IMR-90 (cell line): ENCODE results near the gene SSNA1.

Experiments used
- CEBPB ChIP-seq: IDR thresholded peaks from 2 replicates; pipeline ENCODE4 v1.6.1; 2012; ENCODE audit warnings: low read depth, low read length, improper control_type of control experiment
- FOS ChIP-seq: fragments of 150-350 bp; IDR thresholded peaks from 2 replicates; pipeline ENCODE4 v1.6.1; 2016; ENCODE audit warnings: low read depth, low read length
- MAZ ChIP-seq: IDR thresholded peaks from 2 replicates; pipeline ENCODE4 v1.6.1; 2012; ENCODE audit warnings: low read depth, mild to moderate bottlenecking, low read length, improper control_type of control experiment, moderate library complexity, borderline replicate concordance
- NFE2L2 ChIP-seq: fragments of 150-350 bp; IDR thresholded peaks from 2 replicates; pipeline ENCODE4 v1.6.1; 2016; ENCODE audit warnings: low read depth, mild to moderate bottlenecking, low read length
- POLR2A ChIP-seq: IDR thresholded peaks from 2 replicates; pipeline ENCODE4 v1.6.1; 2012; ENCODE audit warnings: mild to moderate bottlenecking, low read depth, low read length
- TF ChIP-seq, protein P1 (sequence below): conservative IDR thresholded peaks from 2 replicates; pipeline ENCODE4 v1.5.1; 2012; ENCODE audit warnings: mild to moderate bottlenecking, low read depth, low read length, improper control_type of control experiment

- TF ChIP-seq POLR2A (no peak), FOS (no peak), NFE2L2 (no peak), MAZ (no peak), CEBPB (no peak)
- TF ChIP-seq, protein P1, sequence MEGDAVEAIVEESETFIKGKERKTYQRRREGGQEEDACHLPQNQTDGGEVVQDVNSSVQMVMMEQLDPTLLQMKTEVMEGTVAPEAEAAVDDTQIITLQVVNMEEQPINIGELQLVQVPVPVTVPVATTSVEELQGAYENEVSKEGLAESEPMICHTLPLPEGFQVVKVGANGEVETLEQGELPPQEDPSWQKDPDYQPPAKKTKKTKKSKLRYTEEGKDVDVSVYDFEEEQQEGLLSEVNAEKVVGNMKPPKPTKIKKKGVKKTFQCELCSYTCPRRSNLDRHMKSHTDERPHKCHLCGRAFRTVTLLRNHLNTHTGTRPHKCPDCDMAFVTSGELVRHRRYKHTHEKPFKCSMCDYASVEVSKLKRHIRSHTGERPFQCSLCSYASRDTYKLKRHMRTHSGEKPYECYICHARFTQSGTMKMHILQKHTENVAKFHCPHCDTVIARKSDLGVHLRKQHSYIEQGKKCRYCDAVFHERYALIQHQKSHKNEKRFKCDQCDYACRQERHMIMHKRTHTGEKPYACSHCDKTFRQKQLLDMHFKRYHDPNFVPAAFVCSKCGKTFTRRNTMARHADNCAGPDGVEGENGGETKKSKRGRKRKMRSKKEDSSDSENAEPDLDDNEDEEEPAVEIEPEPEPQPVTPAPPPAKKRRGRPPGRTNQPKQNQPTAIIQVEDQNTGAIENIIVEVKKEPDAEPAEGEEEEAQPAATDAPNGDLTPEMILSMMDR: no peak
Measured at GRCh38 chr9:137179761-137180160, 8.7 kb upstream of the SSNA1 start.
